ENCODE data around the gene LDB3. TPM values are rescaled to one million over a fixed set of nuclear protein-coding genes. Genes with fewer than 3 reads are reported as not detected.

The LDB3 gene
- total and polyA plus RNA-seq, 2 donors (not counting 1 experiment from before 2014, with no cell fraction given), result under 0.01 to 0.20 TPM

- no peak for DNase-seq (ENCODE audit: low read depth in 2 of 2)
- Histone ChIP-seq H3K9me3 (ENCODE audit: control insufficient read depth, insufficient read depth, low read depth, low read length) (no peaks in the 10 kb centered on the region), H2AFZ (ENCODE audit: low read length) (no peak overlapping the region), H3K27me3 (ENCODE audit: control insufficient read depth, insufficient read depth, low read length) (no peaks in the 10 kb centered on the region), H3K79me2 (ENCODE audit: control insufficient read depth, insufficient read depth, low read length) (no peaks in the 10 kb centered on the region), H3K36me3 (ENCODE audit: control insufficient read depth, insufficient read depth, low read length) (no peaks in the 10 kb centered on the region), H3K4me1 (ENCODE audit: control insufficient read depth, extremely low read depth, insufficient read depth, low read length) (no peaks in the 10 kb centered on the region), H3K9ac (ENCODE audit: insufficient read depth, low read length) (no peak overlapping the region), H3K27ac (ENCODE audit: insufficient read depth, low read length) (no peak overlapping the region), H4K20me1 (ENCODE audit: control insufficient read depth, extremely low read depth, insufficient read depth, low read length) (no peaks in the 10 kb centered on the region), H3K4me3 (replicated peaks in 1 of 4; ENCODE audit: control extremely low read depth in 1 of 4, insufficient read depth in 1 of 4, low read depth in 3 of 4, low read length in 4 of 4) (no peak overlapping the region), H3K4me2 (ENCODE audit: extremely low read depth, insufficient read depth, low read length) (no peak overlapping the region)
- no peak for TF ChIP-seq CTCF (conservative IDR thresholded peaks at IDR 0.05 in 1 of 2, IDR thresholded peaks at IDR 0.05 in 1 of 2; ENCODE audit: low read depth in 1 of 2, low read length in 2 of 2)
- no peak for TF ChIP-seq EZH2 (IDR thresholded peaks at IDR 0.05; ENCODE audit: low read length, missing control alignments)
Observed at GRCh38 chr10:86657396-86658011, 10.8 kb upstream of the LDB3 start.

- no peak overlapping the region for H3K9ac ChIP-seq (ENCODE audit: insufficient read depth, low read length)
Observed at GRCh38 chr10:86658261-86658741, 10.0 kb upstream of the LDB3 start.

GRCh38 chr10:86658751-86659150 is 9.6 kb upstream of the LDB3 start:
- H4K20me1 ChIP-seq (ENCODE audit: control insufficient read depth, extremely low read depth, insufficient read depth, low read length), result no peaks in the 10 kb centered on the region
- no peaks in the 10 kb centered on the region for H3K79me2 ChIP-seq (ENCODE audit: control insufficient read depth, insufficient read depth, low read length)
- no peak for DNase-seq (ENCODE audit: low read depth in 2 of 2)
- TF ChIP-seq CTCF (conservative IDR thresholded peaks at IDR 0.05 in 1 of 2, IDR thresholded peaks at IDR 0.05 in 1 of 2; ENCODE audit: low read depth in 1 of 2, low read length in 2 of 2) (no peak), EZH2 (IDR thresholded peaks at IDR 0.05; ENCODE audit: low read length, missing control alignments) (no peak)
- no peak overlapping the region for H2AFZ ChIP-seq (ENCODE audit: low read length)
- H3K4me3 ChIP-seq (replicated peaks in 1 of 4; ENCODE audit: control extremely low read depth in 1 of 4, insufficient read depth in 1 of 4, low read depth in 3 of 4, low read length in 4 of 4), result no peak overlapping the region
- H3K9ac ChIP-seq (ENCODE audit: insufficient read depth, low read length), result no peak overlapping the region
- no peaks in the 10 kb centered on the region for H3K36me3 ChIP-seq (ENCODE audit: control insufficient read depth, insufficient read depth, low read length)
- H3K4me1 ChIP-seq (ENCODE audit: control insufficient read depth, extremely low read depth, insufficient read depth, low read length), result no peaks in the 10 kb centered on the region
- H3K4me2 ChIP-seq (ENCODE audit: extremely low read depth, insufficient read depth, low read length), result no peak overlapping the region
- H3K27me3 ChIP-seq (ENCODE audit: control insufficient read depth, insufficient read depth, low read length), result no peaks in the 10 kb centered on the region
- no peak overlapping the region for H3K27ac ChIP-seq (ENCODE audit: insufficient read depth, low read length)
- no peaks in the 10 kb centered on the region for H3K9me3 ChIP-seq (ENCODE audit: control insufficient read depth, insufficient read depth, low read depth, low read length)

More at GRCh38 chr10:86658261-86658741, 10.0 kb upstream of the LDB3 start:
- H2AFZ ChIP-seq (ENCODE audit: low read length), result no peak overlapping the region
- no peak overlapping the region for H3K4me2 ChIP-seq (ENCODE audit: extremely low read depth, insufficient read depth, low read length)
- H3K9me3 ChIP-seq (ENCODE audit: control insufficient read depth, insufficient read depth, low read depth, low read length), result no peaks in the 10 kb centered on the region
- H4K20me1 ChIP-seq (ENCODE audit: control insufficient read depth, extremely low read depth, insufficient read depth, low read length), result no peaks in the 10 kb centered on the region
- no peaks in the 10 kb centered on the region for H3K27me3 ChIP-seq (ENCODE audit: control insufficient read depth, insufficient read depth, low read length)
- no peaks in the 10 kb centered on the region for H3K79me2 ChIP-seq (ENCODE audit: control insufficient read depth, insufficient read depth, low read length)
- no peak overlapping the region for H3K27ac ChIP-seq (ENCODE audit: insufficient read depth, low read length)
- no peaks in the 10 kb centered on the region for H3K36me3 ChIP-seq (ENCODE audit: control insufficient read depth, insufficient read depth, low read length)
- DNase-seq (ENCODE audit: low read depth in 2 of 2), result no peak
- H3K4me3 ChIP-seq (replicated peaks in 1 of 4; ENCODE audit: control extremely low read depth in 1 of 4, insufficient read depth in 1 of 4, low read depth in 3 of 4, low read length in 4 of 4), result no peak overlapping the region
- no peaks in the 10 kb centered on the region for H3K4me1 ChIP-seq (ENCODE audit: control insufficient read depth, extremely low read depth, insufficient read depth, low read length)
- no peak for TF ChIP-seq CTCF (conservative IDR thresholded peaks at IDR 0.05 in 1 of 2, IDR thresholded peaks at IDR 0.05 in 1 of 2; ENCODE audit: low read depth in 1 of 2, low read length in 2 of 2)

All from fibroblast of lung (primary cell).